Measurements from ENCODE around the gene CSE1L.
"Not testable (repeated sequence)": the region's sequence is repeated elsewhere in the genome, so short reads cannot be mapped to it uniquely, and the experiment has no call there.

The CSE1L gene

DNA sequence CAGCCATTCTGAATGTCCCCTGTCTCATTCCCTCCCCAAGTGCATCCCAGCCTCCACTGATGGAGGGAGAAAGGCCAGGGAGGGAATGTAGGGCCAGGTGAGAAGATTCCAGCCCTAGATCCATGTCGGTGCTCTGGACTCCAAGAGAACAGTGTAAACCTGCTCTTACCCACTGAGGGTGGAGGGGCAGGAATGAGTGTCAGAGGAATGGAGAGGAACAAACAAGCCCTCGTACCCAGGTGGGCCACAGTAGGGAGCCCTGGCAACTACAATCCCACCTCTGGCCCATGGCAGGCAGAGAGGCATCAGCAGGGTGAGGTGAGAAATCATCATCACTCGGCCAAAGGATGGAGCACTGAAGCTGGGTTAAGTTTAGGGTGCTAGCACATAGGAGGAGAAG, 87.5 kb downstream of the CSE1L start:
- no peak overlapping the region for H3K9ac ChIP-seq (ENCODE audit: low read length)
- no peaks in the 10 kb centered on the region for H3K4me1 ChIP-seq (ENCODE audit: control insufficient read depth, insufficient read depth, low read length)
- peaks cover 57% of the 10 kb centered on the region for H3K36me3 ChIP-seq (ENCODE audit: control insufficient read depth, insufficient read depth, low read length)
- H3K27ac ChIP-seq (ENCODE audit: low read depth, low read length), result no peak overlapping the region
- no peaks in the 10 kb centered on the region for H3K9me3 ChIP-seq (ENCODE audit: control insufficient read depth, insufficient read depth, low read depth, low read length)
- no peaks in the 10 kb centered on the region for H3K27me3 ChIP-seq (ENCODE audit: control insufficient read depth, insufficient read depth, low read length)
- no peak overlapping the region for H3K4me3 ChIP-seq (ENCODE audit: low read depth, low read length)

GRCh38 chr20:49134797-49135196, 88.7 kb downstream of the CSE1L start:
- not testable (repeated sequence) for H3K27ac ChIP-seq (ENCODE audit: low read depth, low read length); H3K27me3 ChIP-seq (ENCODE audit: control insufficient read depth, insufficient read depth, low read length); H3K9me3 ChIP-seq (ENCODE audit: control insufficient read depth, insufficient read depth, low read depth, low read length); H3K4me3 ChIP-seq (ENCODE audit: low read depth, low read length); H3K9ac ChIP-seq (ENCODE audit: low read length); H3K4me1 ChIP-seq (ENCODE audit: control insufficient read depth, insufficient read depth, low read length)
- peaks cover 55% of the 10 kb centered on the region for H3K36me3 ChIP-seq (ENCODE audit: control insufficient read depth, insufficient read depth, low read length)

- H3K9me3 ChIP-seq (ENCODE audit: control insufficient read depth, insufficient read depth, low read depth, low read length), result no peaks in the 10 kb centered on the region
- no peaks in the 10 kb centered on the region for H3K4me1 ChIP-seq (ENCODE audit: control insufficient read depth, insufficient read depth, low read length)
- no peak overlapping the region for H3K4me3 ChIP-seq (ENCODE audit: low read depth, low read length)
- peaks cover 47% of the 10 kb centered on the region for H3K36me3 ChIP-seq (ENCODE audit: control insufficient read depth, insufficient read depth, low read length)
- no peak overlapping the region for H3K27ac ChIP-seq (ENCODE audit: low read depth, low read length)
- no peak overlapping the region for H3K9ac ChIP-seq (ENCODE audit: low read length)
- no peaks in the 10 kb centered on the region for H3K27me3 ChIP-seq (ENCODE audit: control insufficient read depth, insufficient read depth, low read length)
These were observed 90.9 kb downstream of the CSE1L start for GRCh38 chr20:49136817-49137571.

DNA sequence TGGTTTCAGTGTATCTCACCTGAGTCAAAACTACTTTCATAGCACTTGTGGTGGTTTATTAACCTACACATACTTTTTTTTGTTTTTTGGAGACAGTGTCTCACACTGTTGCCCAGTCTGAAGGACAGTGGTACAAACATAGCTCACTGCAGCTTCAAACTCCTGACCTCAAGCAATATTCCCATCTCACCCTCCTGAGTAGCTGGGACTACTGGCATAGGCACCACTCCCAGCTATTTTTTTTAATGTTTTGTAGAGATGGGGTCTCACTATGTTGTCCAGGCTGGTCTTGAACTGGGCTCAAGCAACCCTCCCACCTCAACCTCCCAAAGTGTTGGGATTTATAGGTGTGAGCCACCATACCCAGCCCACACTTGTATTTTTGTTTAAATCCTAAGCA, 92.3 kb downstream of the CSE1L start:
- no peaks in the 10 kb centered on the region for H3K4me1 ChIP-seq (ENCODE audit: control insufficient read depth, insufficient read depth, low read length)
- H3K4me3 ChIP-seq (ENCODE audit: low read depth, low read length), result no peak overlapping the region
- peaks cover 44% of the 10 kb centered on the region for H3K36me3 ChIP-seq (ENCODE audit: control insufficient read depth, insufficient read depth, low read length)
- no peak overlapping the region for H3K9ac ChIP-seq (ENCODE audit: low read length)
- H3K27ac ChIP-seq (ENCODE audit: low read depth, low read length), result no peak overlapping the region
- H3K9me3 ChIP-seq (ENCODE audit: control insufficient read depth, insufficient read depth, low read depth, low read length), result no peaks in the 10 kb centered on the region
- no peaks in the 10 kb centered on the region for H3K27me3 ChIP-seq (ENCODE audit: control insufficient read depth, insufficient read depth, low read length)

GRCh38 chr20:49140411-49140810, 94.3 kb downstream of the CSE1L start:
- no peak overlapping the region for H3K27ac ChIP-seq (ENCODE audit: low read depth, low read length)
- no peaks in the 10 kb centered on the region for H3K9me3 ChIP-seq (ENCODE audit: control insufficient read depth, insufficient read depth, low read depth, low read length)
- H3K36me3 ChIP-seq (ENCODE audit: control insufficient read depth, insufficient read depth, low read length), result peaks cover 42% of the 10 kb centered on the region
- no peak overlapping the region for H3K9ac ChIP-seq (ENCODE audit: low read length)
- H3K27me3 ChIP-seq (ENCODE audit: control insufficient read depth, insufficient read depth, low read length), result no peaks in the 10 kb centered on the region
- no peaks in the 10 kb centered on the region for H3K4me1 ChIP-seq (ENCODE audit: control insufficient read depth, insufficient read depth, low read length)
- no peak overlapping the region for H3K4me3 ChIP-seq (ENCODE audit: low read depth, low read length)

DNA sequence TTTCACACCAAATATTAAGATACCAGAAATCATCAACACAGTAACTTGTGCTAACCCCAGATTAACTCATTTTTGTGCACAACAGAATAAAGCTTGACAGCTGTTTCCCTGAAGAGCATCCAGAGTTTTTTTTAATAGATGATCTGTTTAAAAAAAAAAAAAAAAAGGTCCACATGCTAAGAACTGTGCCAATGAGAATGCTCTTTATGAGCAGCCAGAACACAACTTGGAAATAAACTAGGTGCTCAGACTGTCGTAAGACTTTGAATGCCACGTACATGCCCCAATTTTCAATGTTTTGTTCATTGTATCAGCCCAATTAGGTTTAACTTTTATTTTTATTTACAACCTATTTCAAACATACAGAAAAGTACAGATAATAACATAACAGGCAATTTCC, 94.7 kb downstream of the CSE1L start:
- Histone ChIP-seq H3K27ac (ENCODE audit: low read depth, low read length) (no peak overlapping the region), H3K4me3 (ENCODE audit: low read depth, low read length) (no peak overlapping the region), H3K27me3 (ENCODE audit: control insufficient read depth, insufficient read depth, low read length) (no peaks in the 10 kb centered on the region), H3K9me3 (ENCODE audit: control insufficient read depth, insufficient read depth, low read depth, low read length) (no peaks in the 10 kb centered on the region), H3K36me3 (ENCODE audit: control insufficient read depth, insufficient read depth, low read length) (peaks cover 38% of the 10 kb centered on the region), H3K9ac (ENCODE audit: low read length) (no peak overlapping the region), H3K4me1 (ENCODE audit: control insufficient read depth, insufficient read depth, low read length) (no peaks in the 10 kb centered on the region)

Data from HUES6 (cell line).